ENCODE data around the gene TLL2. TPM values are rescaled to one million over a fixed set of nuclear protein-coding genes. Genes with fewer than 3 reads are reported as not detected.

TLL2 gene
- polyA plus RNA-seq, 2 of the 4 experiments (the other 2 are of a cell fraction): 0.08 to 0.13 TPM

DNA sequence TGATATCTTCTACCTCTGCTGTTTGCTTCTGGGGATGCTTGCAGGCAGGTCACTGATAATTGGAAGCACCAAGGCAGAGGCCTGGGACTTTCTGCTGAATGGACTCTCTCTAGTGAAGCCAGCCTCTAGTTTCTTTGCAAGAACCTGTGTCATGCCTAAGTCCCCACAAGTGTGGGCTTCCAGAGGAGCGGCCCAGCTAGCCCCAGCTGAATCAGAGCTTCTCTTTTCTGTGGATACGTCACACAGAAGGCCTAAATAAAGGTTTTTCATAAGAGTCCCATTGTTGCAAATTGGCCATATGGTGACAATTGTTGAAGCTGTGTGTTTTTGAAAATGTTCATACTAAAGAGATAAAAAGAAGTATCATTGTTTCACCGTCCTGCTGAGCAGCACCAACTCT, 148.2 kb downstream of the TLL2 start:
- CTCF ChIA-PET: interaction anchor here (1.0 to 3.0 kb wide), 9 partner anchors 9 to 707 kb away, joined by 3 to 22 read pairs (median 5); no protein-coding TSS in a partner anchor
- DNase-seq (ENCODE audit: low read depth in 1 of 2, low spot score in 1 of 2) (no peak), ATAC-seq (no peak), FAIRE-seq (no peak)
- TF ChIP-seq RFX5 (IDR thresholded peaks at IDR 0.05) (no peak), CBX2 (IDR thresholded peaks at IDR 0.05; ENCODE audit: borderline replicate concordance, low read depth) (no peak), HEYL (CRISPR knock-in tag; IDR thresholded peaks at IDR 0.05) (no peak), RARB (CRISPR knock-in tag; IDR thresholded peaks at IDR 0.05) (no peak), MAFK (IDR thresholded peaks at IDR 0.05; ENCODE audit: partially characterized antibody) (no peak), NR3C1 (IDR thresholded peaks at IDR 0.05) (no peak), EHF (CRISPR knock-in tag; IDR thresholded peaks at IDR 0.05) (no peak), ESRRA (IDR thresholded peaks at IDR 0.05; ENCODE audit: borderline replicate concordance, low read length) (no peak), POLR2A (IDR thresholded peaks at IDR 0.05; ENCODE audit: low read length) (no peak), NPAS2 (CRISPR knock-in tag; IDR thresholded peaks at IDR 0.05; ENCODE audit: borderline replicate concordance) (no peak), RCOR1 (IDR thresholded peaks at IDR 0.05; ENCODE audit: low read depth, low read length) (no peak), CHD2 (IDR thresholded peaks at IDR 0.05; ENCODE audit: low read length, partially characterized antibody) (no peak), MYC (IDR thresholded peaks at IDR 0.05; ENCODE audit: borderline replicate concordance, low read length) (no peak), ZSCAN20 (CRISPR knock-in tag; IDR thresholded peaks at IDR 0.05) (no peak)
- TF ChIP-seq, protein P1, sequence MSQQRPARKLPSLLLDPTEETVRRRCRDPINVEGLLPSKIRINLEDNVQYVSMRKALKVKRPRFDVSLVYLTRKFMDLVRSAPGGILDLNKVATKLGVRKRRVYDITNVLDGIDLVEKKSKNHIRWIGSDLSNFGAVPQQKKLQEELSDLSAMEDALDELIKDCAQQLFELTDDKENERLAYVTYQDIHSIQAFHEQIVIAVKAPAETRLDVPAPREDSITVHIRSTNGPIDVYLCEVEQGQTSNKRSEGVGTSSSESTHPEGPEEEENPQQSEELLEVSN (IDR thresholded peaks at IDR 0.05; ENCODE audit: borderline replicate concordance, low read depth): no peak
- TF ChIP-seq, protein P2, sequence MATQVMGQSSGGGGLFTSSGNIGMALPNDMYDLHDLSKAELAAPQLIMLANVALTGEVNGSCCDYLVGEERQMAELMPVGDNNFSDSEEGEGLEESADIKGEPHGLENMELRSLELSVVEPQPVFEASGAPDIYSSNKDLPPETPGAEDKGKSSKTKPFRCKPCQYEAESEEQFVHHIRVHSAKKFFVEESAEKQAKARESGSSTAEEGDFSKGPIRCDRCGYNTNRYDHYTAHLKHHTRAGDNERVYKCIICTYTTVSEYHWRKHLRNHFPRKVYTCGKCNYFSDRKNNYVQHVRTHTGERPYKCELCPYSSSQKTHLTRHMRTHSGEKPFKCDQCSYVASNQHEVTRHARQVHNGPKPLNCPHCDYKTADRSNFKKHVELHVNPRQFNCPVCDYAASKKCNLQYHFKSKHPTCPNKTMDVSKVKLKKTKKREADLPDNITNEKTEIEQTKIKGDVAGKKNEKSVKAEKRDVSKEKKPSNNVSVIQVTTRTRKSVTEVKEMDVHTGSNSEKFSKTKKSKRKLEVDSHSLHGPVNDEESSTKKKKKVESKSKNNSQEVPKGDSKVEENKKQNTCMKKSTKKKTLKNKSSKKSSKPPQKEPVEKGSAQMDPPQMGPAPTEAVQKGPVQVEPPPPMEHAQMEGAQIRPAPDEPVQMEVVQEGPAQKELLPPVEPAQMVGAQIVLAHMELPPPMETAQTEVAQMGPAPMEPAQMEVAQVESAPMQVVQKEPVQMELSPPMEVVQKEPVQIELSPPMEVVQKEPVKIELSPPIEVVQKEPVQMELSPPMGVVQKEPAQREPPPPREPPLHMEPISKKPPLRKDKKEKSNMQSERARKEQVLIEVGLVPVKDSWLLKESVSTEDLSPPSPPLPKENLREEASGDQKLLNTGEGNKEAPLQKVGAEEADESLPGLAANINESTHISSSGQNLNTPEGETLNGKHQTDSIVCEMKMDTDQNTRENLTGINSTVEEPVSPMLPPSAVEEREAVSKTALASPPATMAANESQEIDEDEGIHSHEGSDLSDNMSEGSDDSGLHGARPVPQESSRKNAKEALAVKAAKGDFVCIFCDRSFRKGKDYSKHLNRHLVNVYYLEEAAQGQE (IDR thresholded peaks at IDR 0.05): no peak
- TF ChIP-seq, protein P3, sequence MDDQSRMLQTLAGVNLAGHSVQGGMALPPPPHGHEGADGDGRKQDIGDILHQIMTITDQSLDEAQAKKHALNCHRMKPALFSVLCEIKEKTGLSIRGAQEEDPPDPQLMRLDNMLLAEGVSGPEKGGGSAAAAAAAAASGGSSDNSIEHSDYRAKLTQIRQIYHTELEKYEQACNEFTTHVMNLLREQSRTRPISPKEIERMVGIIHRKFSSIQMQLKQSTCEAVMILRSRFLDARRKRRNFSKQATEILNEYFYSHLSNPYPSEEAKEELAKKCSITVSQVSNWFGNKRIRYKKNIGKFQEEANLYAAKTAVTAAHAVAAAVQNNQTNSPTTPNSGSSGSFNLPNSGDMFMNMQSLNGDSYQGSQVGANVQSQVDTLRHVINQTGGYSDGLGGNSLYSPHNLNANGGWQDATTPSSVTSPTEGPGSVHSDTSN (IDR thresholded peaks at IDR 0.05): no peak
- TF ChIP-seq, protein P4, sequence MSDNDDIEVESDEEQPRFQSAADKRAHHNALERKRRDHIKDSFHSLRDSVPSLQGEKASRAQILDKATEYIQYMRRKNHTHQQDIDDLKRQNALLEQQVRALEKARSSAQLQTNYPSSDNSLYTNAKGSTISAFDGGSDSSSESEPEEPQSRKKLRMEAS (IDR thresholded peaks at IDR 0.05): no peak
- TF ChIP-seq, protein P5, sequence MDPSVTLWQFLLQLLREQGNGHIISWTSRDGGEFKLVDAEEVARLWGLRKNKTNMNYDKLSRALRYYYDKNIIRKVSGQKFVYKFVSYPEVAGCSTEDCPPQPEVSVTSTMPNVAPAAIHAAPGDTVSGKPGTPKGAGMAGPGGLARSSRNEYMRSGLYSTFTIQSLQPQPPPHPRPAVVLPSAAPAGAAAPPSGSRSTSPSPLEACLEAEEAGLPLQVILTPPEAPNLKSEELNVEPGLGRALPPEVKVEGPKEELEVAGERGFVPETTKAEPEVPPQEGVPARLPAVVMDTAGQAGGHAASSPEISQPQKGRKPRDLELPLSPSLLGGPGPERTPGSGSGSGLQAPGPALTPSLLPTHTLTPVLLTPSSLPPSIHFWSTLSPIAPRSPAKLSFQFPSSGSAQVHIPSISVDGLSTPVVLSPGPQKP (IDR thresholded peaks at IDR 0.05; ENCODE audit: low read depth, low read length): no peak
- H3K27ac ChIP-seq: no peak overlapping the region
- no peaks in the 10 kb centered on the region for H3K9me3 ChIP-seq
- POLR2A ChIA-PET: no interaction called here
- H3K4me2 ChIP-seq: no peak overlapping the region
- WGBS (ENCODE audit: missing lambda C conversion rate): 85% methylated on average over 3 of the region's 3 CpGs
- H3K4me1 ChIP-seq: peaks cover 13% of the 10 kb centered on the region; the same call in 1 of the 3 replicates
- H3K4me3 ChIP-seq: no peak overlapping the region

DNA sequence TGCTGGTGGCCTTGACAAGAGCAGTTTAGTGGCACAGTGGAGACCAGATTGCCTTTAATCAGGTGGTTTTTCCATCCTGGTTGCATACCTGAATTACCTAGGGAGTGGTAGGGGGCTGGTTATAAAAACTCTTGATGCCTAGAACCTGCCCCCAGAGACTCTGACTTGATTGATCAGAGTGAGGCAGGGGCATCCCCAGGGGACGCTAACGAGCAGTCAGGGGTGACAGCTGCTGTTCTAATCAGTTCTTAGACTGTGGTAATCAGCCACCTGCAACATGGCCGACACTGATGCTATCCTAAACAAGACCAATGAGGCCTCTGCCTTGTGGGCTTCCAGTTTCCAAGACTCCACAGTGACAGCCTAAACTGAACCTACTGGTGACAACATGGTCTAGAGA, 153.0 kb downstream of the TLL2 start:
- CTCF ChIA-PET: interaction anchor here (2.0 to 2.6 kb wide), 2 partner anchors 10 to 14 kb away, joined by 11 to 13 read pairs; no protein-coding TSS in a partner anchor
- no peak overlapping the region for H3K4me3 ChIP-seq
- DNase-seq (ENCODE audit: low read depth in 1 of 2, low spot score in 1 of 2) (no peak), FAIRE-seq (no peak), ATAC-seq (no peak)
- H3K27ac ChIP-seq: no peak overlapping the region
- POLR2A ChIA-PET: no interaction called here
- WGBS (ENCODE audit: missing lambda C conversion rate): 14% methylated on average over 3 of the region's 3 CpGs
- TF ChIP-seq ZNF302 (CRISPR knock-in tag; IDR thresholded peaks at IDR 0.05): no peak
- TF ChIP-seq JUNB (IDR thresholded peaks at IDR 0.05): no peak
- no peak for TF ChIP-seq HOXB5 (CRISPR knock-in tag; IDR thresholded peaks at IDR 0.05)
- no peak for TF ChIP-seq HOXB13 (CRISPR knock-in tag; IDR thresholded peaks at IDR 0.05; ENCODE audit: low read depth)
- TF ChIP-seq POLR2A (IDR thresholded peaks at IDR 0.05; ENCODE audit: low read length): no peak
- no peak for TF ChIP-seq RNF2 (IDR thresholded peaks at IDR 0.05; ENCODE audit: borderline replicate concordance, low read depth)
- TF ChIP-seq, protein P1 (IDR thresholded peaks at IDR 0.05; ENCODE audit: borderline replicate concordance, low read depth): no peak
- TF ChIP-seq GATA3 (IDR thresholded peaks at IDR 0.05; ENCODE audit: borderline replicate concordance): no peak
- no peak for TF ChIP-seq JUN (IDR thresholded peaks at IDR 0.05)
- TF ChIP-seq, protein P5 (IDR thresholded peaks at IDR 0.05; ENCODE audit: low read depth, low read length): no peak
- no peak overlapping the region for H3K4me2 ChIP-seq
- no peaks in the 10 kb centered on the region for H3K4me1 ChIP-seq
- no peaks in the 10 kb centered on the region for H3K9me3 ChIP-seq
